HG02678 (cell line): ENCODE measurements around the gene TINCR.
"Not testable (repeated sequence)": the region's sequence is repeated elsewhere in the genome, so short reads cannot be mapped to it uniquely, and the experiment has no call there.

Experiments used
- ATAC-seq: cut with Tn5 transposase; IDR thresholded peaks from one replicate; pipeline ENCODE4 v1.9.1; 2021; ENCODE audit warnings: mild to moderate bottlenecking, moderate library complexity; ENCODE audit not compliant: unreplicated experiment

TINCR gene

GRCh38 chr19:5567360-5567969 is at the start of gene TINCR:
Gene TINCR, minus strand, starts transcription at chr19:5567953.
- ATAC-seq, result no peak

GRCh38 chr19:5617080-5617479 is 49.3 kb upstream of the TINCR start:
- no peak for ATAC-seq

GRCh38 chr19:5615756-5616327 is 48.1 kb upstream of the TINCR start:
- no peak for ATAC-seq

DNA sequence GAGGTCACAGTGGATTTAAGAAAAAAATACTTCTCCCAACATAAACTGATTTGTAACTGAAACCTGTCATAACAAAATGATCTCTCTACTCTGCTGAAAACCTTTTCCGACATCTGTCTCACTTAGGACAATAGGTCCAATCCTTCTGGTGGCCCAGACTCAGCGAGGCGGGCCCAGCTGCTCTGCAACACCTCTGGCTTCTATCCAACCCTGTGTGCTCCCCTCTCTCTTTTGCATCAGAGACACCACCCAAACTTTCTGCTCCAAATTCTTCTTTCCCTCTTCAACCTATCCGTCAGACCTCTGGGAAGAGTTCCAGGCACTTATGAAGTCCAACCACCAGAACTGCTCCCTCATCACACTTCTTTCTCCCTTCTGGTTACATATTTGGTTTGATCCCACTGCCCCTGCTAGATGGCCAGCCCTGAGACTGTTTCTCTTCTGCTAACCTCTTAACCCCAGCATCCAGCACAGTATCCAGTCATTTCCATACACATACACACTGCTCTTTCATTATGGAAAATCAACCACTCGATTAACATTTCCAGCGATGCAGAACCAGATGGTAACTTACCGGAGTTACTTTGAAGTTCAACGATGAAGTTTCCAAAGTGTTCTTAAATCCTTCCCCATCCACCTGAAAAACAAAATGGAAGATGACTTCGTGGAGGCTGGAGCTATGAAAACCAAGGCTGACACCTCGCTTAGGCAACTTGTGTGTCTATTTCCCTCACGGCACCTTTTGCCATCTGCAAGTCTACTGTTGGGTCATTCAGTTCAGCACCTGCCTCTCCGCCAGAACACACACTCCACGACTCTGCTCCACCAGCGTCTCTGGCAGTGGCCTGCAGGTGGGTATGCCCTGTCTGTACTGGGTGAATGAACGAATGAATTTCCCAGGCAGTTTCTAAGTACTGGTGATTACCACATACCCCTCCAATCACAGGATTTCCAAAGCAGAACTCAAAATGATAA is 45.4 kb upstream of the TINCR start:
- no peak for ATAC-seq

GRCh38 chr19:5609881-5610448 is 42.2 kb upstream of the TINCR start:
- no peak for ATAC-seq

- not testable (repeated sequence) for ATAC-seq
Measured at GRCh38 chr19:5608766-5609165, 41.0 kb upstream of the TINCR start.

GRCh38 chr19:5608291-5608690 is 40.5 kb upstream of the TINCR start:
- ATAC-seq, result no peak

GRCh38 chr19:5607318-5608275 is 39.8 kb upstream of the TINCR start:
- ATAC-seq, result no peak

DNA sequence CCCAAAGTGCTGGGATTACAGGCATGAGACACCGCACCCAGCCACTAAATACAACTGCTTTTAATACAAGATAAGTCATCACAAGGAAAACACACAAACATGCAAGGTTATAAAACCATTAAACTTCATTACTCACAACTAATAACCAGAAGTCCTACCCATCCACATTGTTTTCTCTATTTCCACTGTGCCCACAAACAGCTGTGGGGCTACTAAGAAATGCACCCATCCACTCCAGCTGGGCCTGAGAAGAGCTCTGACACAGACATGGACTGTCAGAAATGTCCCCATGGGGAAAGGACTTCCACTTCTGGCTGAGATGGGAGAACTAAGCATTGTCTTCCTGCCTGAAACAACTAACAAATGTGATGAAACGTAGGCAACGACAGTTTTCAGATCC is 37.6 kb upstream of the TINCR start:
- no peak for ATAC-seq

GRCh38 chr19:5603626-5604025 is 35.9 kb upstream of the TINCR start:
- ATAC-seq, result no peak

DNA sequence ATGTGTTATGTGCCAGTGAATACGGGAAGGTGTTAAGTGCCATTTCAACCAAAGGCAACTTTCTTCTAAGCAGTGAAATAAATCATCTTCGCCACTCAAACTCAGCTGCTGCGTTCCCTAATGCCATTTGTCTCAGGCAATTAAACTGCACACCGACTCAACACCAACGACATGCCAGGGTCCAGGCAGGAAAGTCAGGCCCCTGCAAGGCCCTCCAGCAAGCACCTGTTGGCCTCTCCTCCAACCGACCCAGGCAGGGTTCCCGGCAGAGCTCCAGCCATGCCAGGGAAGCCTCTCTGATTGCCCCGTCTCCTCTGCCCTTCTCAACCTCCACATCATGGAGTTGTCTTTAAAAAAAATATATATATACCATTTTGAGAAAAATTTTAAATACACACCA is 33.0 kb upstream of the TINCR start:
- no peak for ATAC-seq

GRCh38 chr19:5595745-5596144 is 28.0 kb upstream of the TINCR start:
- ATAC-seq, result no peak

- no peak for ATAC-seq
Measured at GRCh38 chr19:5595129-5595528, 27.4 kb upstream of the TINCR start.

GRCh38 chr19:5594521-5594950 is 26.8 kb upstream of the TINCR start:
- no peak for ATAC-seq

- ATAC-seq, result no peak
Measured at GRCh38 chr19:5593343-5594255, 25.8 kb upstream of the TINCR start.

- ATAC-seq, result no peak
Measured at GRCh38 chr19:5592531-5593342, 25.0 kb upstream of the TINCR start.

GRCh38 chr19:5591476-5591875 is 23.7 kb upstream of the TINCR start:
- ATAC-seq, result no peak

DNA sequence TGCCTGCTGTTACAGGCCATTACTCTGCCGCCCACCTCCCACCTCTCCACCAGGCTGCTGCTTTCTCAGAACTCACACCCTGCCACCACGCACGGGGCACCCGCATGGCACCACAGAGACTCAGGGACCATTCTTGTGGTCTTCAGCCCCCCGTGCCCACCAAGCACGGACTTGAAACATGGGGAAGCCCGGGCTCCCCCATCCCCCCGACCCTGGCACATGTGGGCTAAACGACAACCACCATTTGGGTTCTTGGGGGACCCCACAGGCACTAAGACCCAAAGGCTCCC is 23.1 kb upstream of the TINCR start:
- ATAC-seq, result no peak
